Measurements from ENCODE around the gene SMAD7. TPM values are rescaled to one million over a fixed set of nuclear protein-coding genes. Genes with fewer than 3 reads are reported as not detected.

SMAD7 gene, protein sequence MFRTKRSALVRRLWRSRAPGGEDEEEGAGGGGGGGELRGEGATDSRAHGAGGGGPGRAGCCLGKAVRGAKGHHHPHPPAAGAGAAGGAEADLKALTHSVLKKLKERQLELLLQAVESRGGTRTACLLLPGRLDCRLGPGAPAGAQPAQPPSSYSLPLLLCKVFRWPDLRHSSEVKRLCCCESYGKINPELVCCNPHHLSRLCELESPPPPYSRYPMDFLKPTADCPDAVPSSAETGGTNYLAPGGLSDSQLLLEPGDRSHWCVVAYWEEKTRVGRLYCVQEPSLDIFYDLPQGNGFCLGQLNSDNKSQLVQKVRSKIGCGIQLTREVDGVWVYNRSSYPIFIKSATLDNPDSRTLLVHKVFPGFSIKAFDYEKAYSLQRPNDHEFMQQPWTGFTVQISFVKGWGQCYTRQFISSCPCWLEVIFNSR
- 22.9 to 31.3 TPM (median 25.8 TPM) in 5 replicates for total RNA-seq (2022; extraction: Qiagen RNA extraction; ENCODE audit: low read depth)

DNA sequence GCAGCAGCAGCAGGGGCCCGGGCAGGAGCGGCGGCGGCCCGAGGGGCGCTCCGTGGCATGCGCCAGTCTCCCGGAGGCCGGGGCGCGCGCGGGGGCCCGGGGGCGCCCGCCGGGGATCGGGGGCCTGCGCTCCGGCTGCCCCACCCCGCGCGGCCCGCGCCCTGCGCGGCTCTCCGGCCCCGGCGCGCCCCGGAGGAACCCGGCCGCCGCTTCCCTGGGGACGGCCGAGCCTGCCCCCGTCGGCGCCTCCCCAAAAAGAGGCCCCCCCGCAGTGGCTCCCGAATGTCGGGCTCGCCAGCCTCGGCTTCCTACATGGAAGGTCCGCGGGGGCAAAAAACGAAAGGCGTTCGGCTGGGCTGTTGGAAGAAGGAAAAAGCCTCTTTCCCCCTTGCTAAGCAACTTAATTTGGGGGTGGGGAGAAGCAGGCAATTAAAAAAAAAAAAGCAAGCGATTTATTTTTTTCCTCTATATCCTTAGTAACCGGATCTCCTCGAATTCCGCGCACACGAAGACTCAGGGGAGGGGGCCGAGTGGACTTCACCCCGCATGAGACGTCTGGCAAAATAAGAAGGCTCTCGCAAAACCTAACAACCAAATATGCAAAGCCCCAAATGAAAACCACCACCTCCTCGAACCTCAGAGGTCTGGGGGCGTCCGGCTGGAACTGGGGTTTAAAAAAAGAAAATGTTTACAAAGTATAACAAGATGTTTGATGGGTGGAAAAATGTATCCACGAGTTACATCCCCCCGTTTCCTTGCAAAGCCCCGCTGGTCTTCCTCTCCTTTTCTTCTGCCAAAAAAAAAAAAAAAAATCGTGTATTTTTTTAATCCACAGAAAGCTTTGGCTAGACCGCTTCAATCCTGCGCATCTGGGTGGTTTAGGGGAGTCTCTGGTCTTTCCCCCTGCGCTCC lies at the start of gene SMAD7:
Gene SMAD7 (minus strand): TSS at position 430 of the 912 bp plus-strand sequence. CDS start 541 bp downstream, outside the sequence.

